Measurements from ENCODE around the gene UCMA.

- TF ChIP-seq CTCF (IDR thresholded peaks at IDR 0.05) (no peak), ZFX (IDR thresholded peaks at IDR 0.05; ENCODE audit: borderline replicate concordance) (no peak)
These were observed 4.3 kb upstream of the UCMA start for GRCh38 chr10:13238271-13239077.

Measured in 22Rv1 (cell line).